ENCODE measurements around the gene GRIN2D. TPM values are rescaled to one million over a fixed set of nuclear protein-coding genes. Genes with fewer than 3 reads are reported as not detected.

The GRIN2D gene
- under 1 TPM in 4 of 5 donors, not detected in 1; 0.13 to 0.23 (median 0.16) TPM for total RNA-seq
- 0.02 TPM for total RNA-seq (2013)
- 0 to 0.25 (median 0.14) reads per million in 29 experiments for total RNA-seq

- H3K27me3 ChIP-seq (replicated peaks in 1 of 2; ENCODE audit: control insufficient read depth in 2 of 2, extremely low read depth in 1 of 2, insufficient read depth in 2 of 2, low read length in 1 of 2) = peaks cover 2 to 53% of the 10 kb centered on the region in 2 experiments
- H3K4me1 ChIP-seq (ENCODE audit: control insufficient read depth in 1 of 2, extremely low read depth in 1 of 2, insufficient read depth in 2 of 2, low read length in 2 of 2) = peaks cover 5 to 75% of the 10 kb centered on the region in 2 experiments
- no peak within 1 kb of the TSS for H3K4me3 ChIP-seq (ENCODE audit: control insufficient read depth in 1 of 2, extremely low read depth in 1 of 2, low read length in 1 of 2)
- ATAC-seq (replicated peaks in 1 of 4) (no peak), DNase-seq (peak in 6 of 35 experiments; percentile 16 to 40 (median 26))
- H3K9me3 ChIP-seq = no peaks in the 10 kb centered on the region
- ChIA-PET CTCF (no interaction called here), POLR2A (no interaction called here)
- Mint-ChIP-seq H3K9me3 (no peaks in the 10 kb centered on the region), H3K27ac (no peak within 1 kb of the TSS), H3K4me1 (peaks cover 38 to 59% (median 46%) of the 10 kb centered on the region in 3 donors), H3K36me3 (peaks cover under 1% of the 10 kb centered on the region), H3K4me3 (peak within 1 kb of the TSS; percentile 43 to 91 (median 67)), H3K27me3 (peaks cover 27 to 35% of the 10 kb centered on the region in 2 donors)
- WGBS (ENCODE audit: insufficient coverage) = 2% methylated on average over 27 of the region's 40 CpGs
- H3K36me3 ChIP-seq (ENCODE audit: control insufficient read depth in 2 of 2, extremely low read depth in 1 of 2, insufficient read depth in 1 of 2, low read length in 1 of 2) = peaks cover 0 to 8% of the 10 kb centered on the region in 2 donors
- no peak within 1 kb of the TSS for H3K27ac ChIP-seq (ENCODE audit: low read length)
Measured at GRCh38 chr19:48393559-48394330, at the start of gene GRIN2D. Gene GRIN2D, plus strand, starts transcription at chr19:48393668. Its CDS starts 4,725 bp downstream, at chr19:48398393.

GRCh38 chr19:48344892-48345291 is 48.6 kb upstream of the GRIN2D start:
- DNase-seq (no peak), ATAC-seq (replicated peaks in 1 of 4) (no peak)
- no peaks in the 10 kb centered on the region for H3K4me1 ChIP-seq (ENCODE audit: control insufficient read depth in 1 of 2, extremely low read depth in 1 of 2, insufficient read depth in 2 of 2, low read length in 2 of 2)
- no peak overlapping the region for H3K4me3 ChIP-seq (ENCODE audit: control insufficient read depth in 1 of 2, extremely low read depth in 1 of 2, low read length in 1 of 2)
- POLR2A ChIA-PET = no interaction called here
- Mint-ChIP-seq H3K4me3 (no peak overlapping the region), H3K27ac (no peak overlapping the region), H3K27me3 (no peaks in the 10 kb centered on the region), H3K9me3 (no peaks in the 10 kb centered on the region), H3K4me1 (no peaks in the 10 kb centered on the region), H3K36me3 (peaks cover 11% of the 10 kb centered on the region)
- CTCF ChIA-PET = no interaction called here
- H3K27ac ChIP-seq (ENCODE audit: low read length) = no peak overlapping the region
- no peaks in the 10 kb centered on the region for H3K27me3 ChIP-seq (replicated peaks in 1 of 2; ENCODE audit: control insufficient read depth in 2 of 2, extremely low read depth in 1 of 2, insufficient read depth in 2 of 2, low read length in 1 of 2)
- peaks cover 0 to 9% of the 10 kb centered on the region in 2 donors for H3K36me3 ChIP-seq (ENCODE audit: control insufficient read depth in 2 of 2, extremely low read depth in 1 of 2, insufficient read depth in 1 of 2, low read length in 1 of 2)
- no peaks in the 10 kb centered on the region for H3K9me3 ChIP-seq
- WGBS (ENCODE audit: insufficient coverage) = 94% methylated on average over 4 of the region's 6 CpGs

GRCh38 chr19:48346191-48346590 is 47.3 kb upstream of the GRIN2D start:
- H3K27me3 ChIP-seq (replicated peaks in 1 of 2; ENCODE audit: control insufficient read depth in 2 of 2, extremely low read depth in 1 of 2, insufficient read depth in 2 of 2, low read length in 1 of 2) = no peaks in the 10 kb centered on the region
- H3K27me3 Mint-ChIP-seq = no peaks in the 10 kb centered on the region
- H3K9me3 ChIP-seq = no peaks in the 10 kb centered on the region
- ATAC-seq (replicated peaks in 1 of 4) = no peak
- 100% methylated on average over 1 of the region's 2 CpGs for WGBS (ENCODE audit: insufficient coverage)
- ChIA-PET POLR2A (no interaction called here), CTCF (interaction anchor here in 1 of 2 donors (0.8 kb wide), 1 partner anchor 32 kb away, joined by 3 read pairs; no protein-coding TSS in a partner anchor)
- H3K36me3 ChIP-seq (ENCODE audit: control insufficient read depth in 2 of 2, extremely low read depth in 1 of 2, insufficient read depth in 1 of 2, low read length in 1 of 2) = peaks cover 0 to 9% of the 10 kb centered on the region in 2 donors
- H3K36me3 Mint-ChIP-seq = peaks cover 13% of the 10 kb centered on the region
- no peak for DNase-seq
- H3K4me3 ChIP-seq (ENCODE audit: control insufficient read depth in 1 of 2, extremely low read depth in 1 of 2, low read length in 1 of 2) = no peak overlapping the region
- H3K27ac Mint-ChIP-seq = peak overlapping the region in 1 of 2 donors; percentile 48
- H3K4me1 ChIP-seq (ENCODE audit: control insufficient read depth in 1 of 2, extremely low read depth in 1 of 2, insufficient read depth in 2 of 2, low read length in 2 of 2) = peaks cover 0 to 3% of the 10 kb centered on the region in 2 experiments
- no peak overlapping the region for H3K27ac ChIP-seq (ENCODE audit: low read length)
- H3K4me1 Mint-ChIP-seq = peaks cover 0 to 2% (median 2%) of the 10 kb centered on the region in 3 donors
- H3K9me3 Mint-ChIP-seq = no peaks in the 10 kb centered on the region
- H3K4me3 Mint-ChIP-seq = no peak overlapping the region

GRCh38 chr19:48348045-48348444 is 45.4 kb upstream of the GRIN2D start:
- peaks cover 0 to 3% of the 10 kb centered on the region in 2 donors for H3K36me3 ChIP-seq (ENCODE audit: control insufficient read depth in 2 of 2, extremely low read depth in 1 of 2, insufficient read depth in 1 of 2, low read length in 1 of 2)
- Mint-ChIP-seq H3K27me3 (no peaks in the 10 kb centered on the region), H3K4me1 (peaks cover 0 to 7% (median 2%) of the 10 kb centered on the region in 3 donors), H3K4me3 (no peak overlapping the region), H3K27ac (no peak overlapping the region), H3K9me3 (no peaks in the 10 kb centered on the region), H3K36me3 (peaks cover 10% of the 10 kb centered on the region)
- no peak for ATAC-seq (replicated peaks in 1 of 4)
- ChIA-PET POLR2A (no interaction called here), CTCF (interaction anchor here in 1 of 2 donors (0.6 kb wide), 1 partner anchor 14 kb away, joined by 3 read pairs; no protein-coding TSS in a partner anchor)
- H3K4me1 ChIP-seq (ENCODE audit: control insufficient read depth in 1 of 2, extremely low read depth in 1 of 2, insufficient read depth in 2 of 2, low read length in 2 of 2) = peaks cover 0 to 6% of the 10 kb centered on the region in 2 experiments
- no peaks in the 10 kb centered on the region for H3K9me3 ChIP-seq
- H3K27ac ChIP-seq (ENCODE audit: low read length) = no peak overlapping the region
- WGBS (ENCODE audit: insufficient coverage) = 90% methylated on average over 5 of the region's 5 CpGs
- H3K27me3 ChIP-seq (replicated peaks in 1 of 2; ENCODE audit: control insufficient read depth in 2 of 2, extremely low read depth in 1 of 2, insufficient read depth in 2 of 2, low read length in 1 of 2) = no peaks in the 10 kb centered on the region
- H3K4me3 ChIP-seq (ENCODE audit: control insufficient read depth in 1 of 2, extremely low read depth in 1 of 2, low read length in 1 of 2) = no peak overlapping the region
- DNase-seq = no peak

- no CpG with 5 or more reads among the region's 7 CpGs for WGBS (ENCODE audit: insufficient coverage)
- no peak overlapping the region for H3K4me3 ChIP-seq (ENCODE audit: control insufficient read depth in 1 of 2, extremely low read depth in 1 of 2, low read length in 1 of 2)
- H3K36me3 Mint-ChIP-seq = peaks cover 7% of the 10 kb centered on the region
- H3K4me1 Mint-ChIP-seq = peaks cover 0 to 7% (median 2%) of the 10 kb centered on the region in 3 donors
- peaks cover 0 to 6% of the 10 kb centered on the region in 2 experiments for H3K4me1 ChIP-seq (ENCODE audit: control insufficient read depth in 1 of 2, extremely low read depth in 1 of 2, insufficient read depth in 2 of 2, low read length in 2 of 2)
- ChIA-PET CTCF (no interaction called here), POLR2A (no interaction called here)
- H3K9me3 ChIP-seq = no peaks in the 10 kb centered on the region
- H3K27me3 ChIP-seq (replicated peaks in 1 of 2; ENCODE audit: control insufficient read depth in 2 of 2, extremely low read depth in 1 of 2, insufficient read depth in 2 of 2, low read length in 1 of 2) = no peaks in the 10 kb centered on the region
- H3K27me3 Mint-ChIP-seq = no peaks in the 10 kb centered on the region
- no peak overlapping the region for H3K27ac Mint-ChIP-seq
- no peaks in the 10 kb centered on the region for H3K9me3 Mint-ChIP-seq
- H3K36me3 ChIP-seq (ENCODE audit: control insufficient read depth in 2 of 2, extremely low read depth in 1 of 2, insufficient read depth in 1 of 2, low read length in 1 of 2) = peaks cover 0 to 3% of the 10 kb centered on the region in 2 donors
- H3K4me3 Mint-ChIP-seq = no peak overlapping the region
- no peak overlapping the region for H3K27ac ChIP-seq (ENCODE audit: low read length)
- DNase-seq = no peak
- no peak for ATAC-seq (replicated peaks in 1 of 4)
Measured at GRCh38 chr19:48348737-48349136, 44.7 kb upstream of the GRIN2D start.

- Histone ChIP-seq H3K9me3 (no peaks in the 10 kb centered on the region), H3K4me3 (ENCODE audit: control insufficient read depth in 1 of 2, extremely low read depth in 1 of 2, low read length in 1 of 2) (no peak overlapping the region), H3K27ac (ENCODE audit: low read length) (no peak overlapping the region), H3K36me3 (ENCODE audit: control insufficient read depth in 2 of 2, extremely low read depth in 1 of 2, insufficient read depth in 1 of 2, low read length in 1 of 2) (peaks cover 0 to 3% of the 10 kb centered on the region in 2 donors), H3K4me1 (ENCODE audit: control insufficient read depth in 1 of 2, extremely low read depth in 1 of 2, insufficient read depth in 2 of 2, low read length in 2 of 2) (peaks cover 0 to 6% of the 10 kb centered on the region in 2 experiments), H3K27me3 (replicated peaks in 1 of 2; ENCODE audit: control insufficient read depth in 2 of 2, extremely low read depth in 1 of 2, insufficient read depth in 2 of 2, low read length in 1 of 2) (no peaks in the 10 kb centered on the region)
- Mint-ChIP-seq H3K27ac (no peak overlapping the region), H3K4me1 (peaks cover 0 to 7% (median 2%) of the 10 kb centered on the region in 3 donors), H3K27me3 (no peaks in the 10 kb centered on the region), H3K36me3 (peaks cover 7% of the 10 kb centered on the region), H3K9me3 (no peaks in the 10 kb centered on the region), H3K4me3 (no peak overlapping the region)
- ATAC-seq (replicated peaks in 1 of 4) (no peak), DNase-seq (no peak)
- 91% methylated on average over 5 of the region's 5 CpGs for WGBS (ENCODE audit: insufficient coverage)
- CTCF ChIA-PET = interaction anchor here (0.7 to 1.0 kb wide), 2 partner anchors 233 to 397 kb away, joined by 3 to 10 read pairs; no protein-coding TSS in a partner anchor
- POLR2A ChIA-PET = interaction anchor here in 1 of 2 donors (0.7 kb wide), 1 partner anchor 77 kb away, joined by 5 read pairs; no protein-coding TSS in a partner anchor
Measured at GRCh38 chr19:48350856-48351255, 42.6 kb upstream of the GRIN2D start.

Measured in T-cell (primary cell).